Ovary (tissue), 3 donors: ENCODE results near the gene C5orf52.

ENCODE experiments used
- EP300 ChIP-seq: sonication (generic); formaldehyde crosslinking; IDR thresholded peaks from one replicate; pipeline ENCODE4 v1.6.1; 2017; ENCODE audit warnings: antibody characterized with exemption
- POLR2A ChIP-seq: fragments of 450-650 bp; IDR thresholded peaks from one replicate; pipeline ENCODE4 v1.6.1; 2017; ENCODE audit warnings: antibody characterized with exemption, mild to moderate bottlenecking, moderate library complexity
- TF ChIP-seq, protein P1 (sequence below), 3 donors: fragments of 450-650 bp in 2 of 3; fragments of 200-600 bp in 1 of 3; IDR thresholded peaks; one replicate each; pipeline versions ENCODE4 v1.5.1 to v1.8.0; 2016 to 2022; ENCODE audit warnings: antibody characterized with exemption in 3 of 3, mild to moderate bottlenecking in 1 of 3
- donor health status: DM: no; HTN: no; CAD: no.

DNA sequence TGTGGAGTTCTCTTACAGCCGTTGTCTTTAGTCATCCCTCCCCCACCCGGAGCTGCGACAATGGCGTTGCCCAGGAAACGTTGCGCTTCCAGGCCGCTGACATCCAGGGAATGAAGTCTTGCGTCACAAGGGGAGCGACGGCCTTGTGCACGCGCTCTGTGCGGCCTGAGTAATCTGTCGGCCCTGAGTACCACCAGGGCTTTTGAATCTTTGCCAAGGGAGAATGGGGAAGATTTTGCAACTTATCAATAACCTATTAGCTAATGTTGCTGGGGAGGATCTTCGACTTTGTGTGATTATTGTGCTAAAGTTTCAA lies 19.0 kb upstream of the C5orf52 start, which contains the start of gene SOX30:
- TF ChIP-seq, protein P1, sequence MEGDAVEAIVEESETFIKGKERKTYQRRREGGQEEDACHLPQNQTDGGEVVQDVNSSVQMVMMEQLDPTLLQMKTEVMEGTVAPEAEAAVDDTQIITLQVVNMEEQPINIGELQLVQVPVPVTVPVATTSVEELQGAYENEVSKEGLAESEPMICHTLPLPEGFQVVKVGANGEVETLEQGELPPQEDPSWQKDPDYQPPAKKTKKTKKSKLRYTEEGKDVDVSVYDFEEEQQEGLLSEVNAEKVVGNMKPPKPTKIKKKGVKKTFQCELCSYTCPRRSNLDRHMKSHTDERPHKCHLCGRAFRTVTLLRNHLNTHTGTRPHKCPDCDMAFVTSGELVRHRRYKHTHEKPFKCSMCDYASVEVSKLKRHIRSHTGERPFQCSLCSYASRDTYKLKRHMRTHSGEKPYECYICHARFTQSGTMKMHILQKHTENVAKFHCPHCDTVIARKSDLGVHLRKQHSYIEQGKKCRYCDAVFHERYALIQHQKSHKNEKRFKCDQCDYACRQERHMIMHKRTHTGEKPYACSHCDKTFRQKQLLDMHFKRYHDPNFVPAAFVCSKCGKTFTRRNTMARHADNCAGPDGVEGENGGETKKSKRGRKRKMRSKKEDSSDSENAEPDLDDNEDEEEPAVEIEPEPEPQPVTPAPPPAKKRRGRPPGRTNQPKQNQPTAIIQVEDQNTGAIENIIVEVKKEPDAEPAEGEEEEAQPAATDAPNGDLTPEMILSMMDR (IDR thresholded peaks at IDR 0.05) = no peak
- TF ChIP-seq EP300 (no peak), POLR2A (no peak)
